A673 (cell line): ENCODE measurements around the gene NBEAL1. TPM values are rescaled to one million over a fixed set of nuclear protein-coding genes. Genes with fewer than 3 reads are reported as not detected.

Experiments used
- BruUV-seq: library from RNA; stranded (reverse); fragments of 400-500 nt; replicated peaks from 2 replicates; lab custom pipeline; 2021; lab: Mats Ljungman, UMichigan
- CTCF ChIA-PET: fragments of 300-600 bp; sonication (Branson Sonifier 250); formaldehyde crosslinking; loops from one replicate; lab custom pipeline; 2022; ENCODE audit warnings: antibody characterized with exemption; lab: Charles Lee
- POLR2A ChIA-PET: fragments of 300-600 bp; sonication (Branson Sonifier 250); formaldehyde crosslinking; loops from one replicate; lab custom pipeline; 2022; ENCODE audit warnings: antibody characterized with exemption; ENCODE audit not compliant: low non-redundant PET; lab: Charles Lee
- DNase-seq: peaks from one replicate; pipeline ENCODE4 v3.0.0-alpha.2; 2015; ENCODE audit warnings: low spot score
- H3K27ac ChIP-seq: fragments of 200-600 bp; sonication (generic); 2 replicates; pipeline ENCODE4 v1.5.1; 2016; ENCODE audit warnings: mixed run types, low read depth, mild to moderate bottlenecking, mixed read lengths, antibody characterized with exemption, low read length; ENCODE audit not compliant: poor library complexity, severe bottlenecking
- H3K27me3 ChIP-seq: fragments of 200-600 bp; sonication (generic); replicated peaks from 2 replicates; pipeline ENCODE4 v1.6.1; 2017; ENCODE audit warnings: mixed run types, low read depth, mild to moderate bottlenecking, mixed read lengths, antibody characterized with exemption, low read length; ENCODE audit not compliant: insufficient read depth, poor library complexity
- H3K36me3 ChIP-seq: fragments of 200-600 bp; sonication (generic); 2 replicates; pipeline ENCODE4 v1.6.1; 2016; ENCODE audit warnings: mixed run types, mild to moderate bottlenecking, mixed read lengths, antibody characterized with exemption, low read length; ENCODE audit not compliant: insufficient read depth, poor library complexity, severe bottlenecking
- H3K4me1 ChIP-seq: fragments of 200-600 bp; sonication (generic); 2 replicates; pipeline ENCODE4 v1.6.1; 2017; ENCODE audit warnings: mixed run types, mild to moderate bottlenecking, mixed read lengths, antibody characterized with exemption, low read length; ENCODE audit not compliant: insufficient read depth, poor library complexity, severe bottlenecking
- H3K4me3 ChIP-seq: fragments of 200-600 bp; sonication (generic); 2 replicates; pipeline ENCODE4 v1.5.1; 2016; ENCODE audit warnings: low read depth, mixed run types, mild to moderate bottlenecking, mixed read lengths, low read length; ENCODE audit not compliant: poor library complexity, severe bottlenecking
- H3K9me3 ChIP-seq: fragments of 200-600 bp; sonication (generic); 2 replicates; pipeline ENCODE4 v1.6.1; 2016; ENCODE audit warnings: mixed run types, low read depth, mild to moderate bottlenecking, mixed read lengths, antibody characterized with exemption, low read length; ENCODE audit not compliant: poor library complexity, severe bottlenecking
- CTCF ChIP-seq: fragments of 300-800, 200-600 bp; sonication (generic); conservative IDR thresholded peaks from 2 replicates; pipeline ENCODE4 v1.5.1; 2017; ENCODE audit warnings: low read depth, mild to moderate bottlenecking, antibody characterized with exemption, low read length, moderate library complexity, mixed read lengths
- EZH2 ChIP-seq: fragments of 200-600 bp; sonication (generic); IDR thresholded peaks from 2 replicates; pipeline ENCODE4 v1.6.1; 2017; ENCODE audit warnings: borderline replicate concordance, low read depth, mild to moderate bottlenecking, mixed read lengths, antibody characterized with exemption, low read length; ENCODE audit not compliant: poor library complexity, severe bottlenecking
- intact Hi-C: fragments of 100-400 bp; cut with micrococcal nuclease; formaldehyde crosslinking; loops from one replicate; pipeline ENCODE4 v1.10.0; 2022; ENCODE audit not compliant: unreplicated experiment
- total RNA-seq: library from RNA; stranded (reverse); gene quantifications from 2 replicates; pipeline ENCODE4 v1.2.3, GENCODE V29; 2021

The NBEAL1 gene
- total RNA-seq, 1 experiment from 2014 or later, result 15.8 TPM

DNA sequence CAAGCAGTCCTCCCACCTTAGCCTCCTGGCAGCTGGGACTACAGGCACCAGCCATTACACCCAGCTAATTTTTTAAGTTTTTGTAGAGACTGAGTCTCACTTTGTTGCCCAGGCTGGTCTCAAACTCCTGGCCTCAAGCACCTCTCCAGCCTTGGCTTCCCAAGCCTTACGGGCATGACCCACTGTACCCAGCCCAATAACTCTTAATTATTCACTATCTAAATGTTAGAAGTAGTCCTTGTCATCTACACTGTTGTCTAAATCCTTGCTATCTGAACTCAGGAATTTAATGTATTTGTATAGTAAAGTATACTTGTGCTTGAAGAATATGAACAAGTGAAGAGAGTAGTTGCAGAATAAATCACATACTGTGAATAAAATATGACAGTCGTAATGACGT is 37.9 kb upstream of the NBEAL1 start:
- Histone ChIP-seq H3K9me3 (no peaks in the 10 kb centered on the region), H3K4me3 (no peak overlapping the region), H3K27me3 (no peaks in the 10 kb centered on the region), H3K4me1 (no peaks in the 10 kb centered on the region), H3K36me3 (no peaks in the 10 kb centered on the region), H3K27ac (no peak overlapping the region)
- CTCF ChIA-PET, result no interaction called here
- intact Hi-C loops, result no loop called here
- POLR2A ChIA-PET, result no interaction called here
- TF ChIP-seq CTCF (no peak), EZH2 (no peak)
- DNase-seq, result no peak
- no TSS peak for BruUV-seq

DNA sequence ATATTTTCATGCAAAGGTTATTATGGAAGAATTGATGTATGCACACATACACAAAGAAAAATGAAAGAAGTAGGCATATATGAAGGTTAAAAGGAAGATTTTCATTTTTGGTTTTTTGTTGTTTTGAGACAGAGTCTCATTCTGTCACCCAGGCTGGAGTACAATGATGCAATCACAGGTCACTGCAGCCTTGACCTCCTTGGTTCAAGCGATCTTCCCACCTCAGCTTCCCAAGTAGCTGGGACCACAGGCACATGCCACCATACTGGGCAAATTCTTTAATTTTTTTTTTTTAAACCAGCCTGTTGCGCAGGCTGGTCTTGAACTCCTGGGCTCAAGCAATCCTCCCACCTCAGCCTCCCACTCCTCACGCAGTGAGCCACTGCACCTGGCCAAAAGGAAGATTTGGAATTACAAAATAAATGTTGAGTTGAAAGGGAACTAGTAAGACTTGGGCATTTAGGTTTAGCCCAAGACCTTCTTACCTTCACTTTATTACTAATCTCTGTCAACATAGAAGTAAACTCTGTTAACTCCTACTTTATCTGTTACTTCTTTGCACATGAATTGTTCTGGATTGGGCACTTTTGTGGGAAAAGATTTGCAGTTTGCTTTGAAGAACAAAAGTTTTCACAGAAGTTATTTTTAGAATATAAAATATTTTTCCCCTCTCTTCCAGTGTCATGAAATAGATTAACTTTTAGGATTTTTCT is 31.7 kb upstream of the NBEAL1 start:
- ChIA-PET CTCF (no interaction called here), POLR2A (no interaction called here)
- Histone ChIP-seq H3K4me3 (no peak overlapping the region), H3K27ac (no peak overlapping the region), H3K27me3 (no peaks in the 10 kb centered on the region), H3K4me1 (no peaks in the 10 kb centered on the region), H3K9me3 (no peaks in the 10 kb centered on the region), H3K36me3 (no peaks in the 10 kb centered on the region)
- no peak for DNase-seq
- intact Hi-C loops, result no loop called here
- BruUV-seq, result no TSS peak
- TF ChIP-seq EZH2 (no peak), CTCF (no peak)

DNA sequence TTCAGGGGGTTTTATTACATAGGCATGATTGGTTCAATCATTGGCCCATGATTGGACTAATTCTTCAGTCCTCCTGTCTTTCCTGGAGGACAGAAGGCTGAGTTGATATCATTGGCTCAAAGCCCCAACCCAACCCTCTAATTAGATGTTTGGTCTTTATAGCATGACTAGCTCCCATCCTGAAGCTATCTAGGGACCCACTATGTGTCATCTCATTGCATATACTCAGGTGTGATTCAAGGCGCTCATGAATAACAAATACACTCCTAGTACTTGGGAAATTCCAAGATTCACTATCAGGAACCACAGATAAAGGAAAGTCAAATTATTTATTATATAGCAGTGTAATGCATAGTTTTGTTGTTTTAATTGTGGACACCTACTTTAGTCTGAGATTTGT is 24.9 kb upstream of the NBEAL1 start:
- no peaks in the 10 kb centered on the region for H3K9me3 ChIP-seq
- no peak overlapping the region for H3K4me3 ChIP-seq
- intact Hi-C loops, result no loop called here
- no peak for DNase-seq
- no TSS peak for BruUV-seq
- ChIA-PET CTCF (no interaction called here), POLR2A (no interaction called here)
- TF ChIP-seq CTCF, result no peak
- H3K36me3 ChIP-seq, result no peaks in the 10 kb centered on the region
- H3K4me1 ChIP-seq, result no peaks in the 10 kb centered on the region
- H3K27ac ChIP-seq, result no peak overlapping the region
- H3K27me3 ChIP-seq, result no peaks in the 10 kb centered on the region
